ENCODE results near the gene SETD1A.

DNA sequence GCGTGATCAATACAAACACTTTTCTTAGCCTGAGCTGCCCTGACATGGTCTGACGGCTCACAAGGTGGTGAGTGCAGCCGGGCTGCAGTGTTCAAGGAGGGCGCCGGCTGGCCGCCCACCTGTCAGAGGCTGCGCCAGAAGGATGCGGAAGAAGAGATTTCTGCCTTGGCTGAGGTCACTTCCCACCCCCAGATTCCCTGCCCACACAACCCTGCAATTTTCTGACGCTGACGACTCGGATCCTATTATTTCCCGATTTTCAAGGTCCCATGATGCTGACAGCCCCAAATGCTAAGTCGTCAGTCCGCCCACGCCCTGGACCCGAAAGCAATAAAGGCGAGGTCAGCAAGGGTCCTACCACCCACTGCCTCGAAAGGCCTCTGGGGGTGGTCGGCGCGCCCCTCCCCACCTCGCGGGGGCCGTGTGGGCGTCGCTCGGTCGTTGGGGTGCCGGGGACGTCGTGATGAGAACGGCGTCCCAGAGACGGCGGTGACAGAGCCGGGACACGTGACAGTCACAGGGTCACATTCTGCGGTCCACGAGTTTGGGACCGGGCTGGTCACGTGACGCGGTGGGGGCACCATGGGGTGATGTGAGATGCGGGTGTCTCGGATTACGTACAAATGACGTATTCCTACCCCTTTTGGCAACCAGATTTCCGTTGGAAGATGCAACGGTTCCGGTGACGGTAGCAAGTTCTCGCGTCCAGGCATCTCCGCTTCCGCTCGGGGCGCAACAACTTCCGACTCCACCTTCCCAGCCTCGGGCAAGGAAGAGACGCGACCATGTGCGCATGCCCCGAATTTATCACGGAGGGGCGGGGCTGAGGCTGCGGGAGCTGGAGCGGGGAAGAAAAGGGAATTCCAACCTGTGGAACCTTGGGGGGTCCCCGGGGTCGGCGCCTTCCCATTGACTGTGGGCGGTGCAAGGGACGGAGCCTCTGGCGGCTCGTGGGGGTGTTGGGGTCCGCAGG is 75.5 kb downstream of the SETD1A start, which contains the start of gene STX4:
- TF ChIP-seq, protein P1, sequence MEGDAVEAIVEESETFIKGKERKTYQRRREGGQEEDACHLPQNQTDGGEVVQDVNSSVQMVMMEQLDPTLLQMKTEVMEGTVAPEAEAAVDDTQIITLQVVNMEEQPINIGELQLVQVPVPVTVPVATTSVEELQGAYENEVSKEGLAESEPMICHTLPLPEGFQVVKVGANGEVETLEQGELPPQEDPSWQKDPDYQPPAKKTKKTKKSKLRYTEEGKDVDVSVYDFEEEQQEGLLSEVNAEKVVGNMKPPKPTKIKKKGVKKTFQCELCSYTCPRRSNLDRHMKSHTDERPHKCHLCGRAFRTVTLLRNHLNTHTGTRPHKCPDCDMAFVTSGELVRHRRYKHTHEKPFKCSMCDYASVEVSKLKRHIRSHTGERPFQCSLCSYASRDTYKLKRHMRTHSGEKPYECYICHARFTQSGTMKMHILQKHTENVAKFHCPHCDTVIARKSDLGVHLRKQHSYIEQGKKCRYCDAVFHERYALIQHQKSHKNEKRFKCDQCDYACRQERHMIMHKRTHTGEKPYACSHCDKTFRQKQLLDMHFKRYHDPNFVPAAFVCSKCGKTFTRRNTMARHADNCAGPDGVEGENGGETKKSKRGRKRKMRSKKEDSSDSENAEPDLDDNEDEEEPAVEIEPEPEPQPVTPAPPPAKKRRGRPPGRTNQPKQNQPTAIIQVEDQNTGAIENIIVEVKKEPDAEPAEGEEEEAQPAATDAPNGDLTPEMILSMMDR (conservative IDR thresholded peaks at IDR 0.05 in 1 of 2, IDR thresholded peaks at IDR 0.05 in 1 of 2; ENCODE audit: extremely low read depth in 1 of 2, insufficient read depth in 1 of 2, low read depth in 1 of 2, low read length in 2 of 2) = no peak
- no peak for TF ChIP-seq EZH2 (IDR thresholded peaks at IDR 0.05; ENCODE audit: borderline replicate concordance, low read length)

All from mammary epithelial cell (primary cell).